Keratinocyte (primary cell): ENCODE measurements around the gene GLIS2. TPM values are rescaled to one million over a fixed set of nuclear protein-coding genes. Genes with fewer than 3 reads are reported as not detected.
"Not testable (repeated sequence)": the region's sequence is repeated elsewhere in the genome, so short reads cannot be mapped to it uniquely, and the experiment has no call there.

Experiments
- DNase-seq: peaks from one replicate; pipeline ENCODE4 v3.0.0-alpha.2; 2011; ENCODE audit warnings: low read depth, missing footprints, low spot score
- FAIRE-seq: peaks from 2 replicates; lab custom pipeline; 2011; peaks lifted over from hg19 to GRCh38; lab: Jason Lieb, UNC
- H2AFZ ChIP-seq: 2 replicates; pipeline ENCODE4 v1.6.0; 2012; ENCODE audit warnings: low read length, control low read depth, inconsistent platforms; ENCODE audit not compliant: control insufficient read depth
- H3K27ac ChIP-seq: 2 replicates; pipeline ENCODE4 v1.5.1; 2011; ENCODE audit warnings: low read length; ENCODE audit not compliant: control insufficient read depth, insufficient read depth
- H3K27me3 ChIP-seq: 3 replicates; pipeline ENCODE4 v1.6.0; 2011; ENCODE audit warnings: low read length; ENCODE audit not compliant: control insufficient read depth, insufficient read depth; ENCODE audit errors: extremely low read depth
- H3K36me3 ChIP-seq, 2 experiments: 2 replicates in 1 of 2; 3 replicates in 1 of 2; pipeline ENCODE4 v1.5.1; 2011; ENCODE audit warnings: low read length in 2 of 2, mild to moderate bottlenecking in 1 of 2; ENCODE audit not compliant: control insufficient read depth in 2 of 2, insufficient read depth in 2 of 2; ENCODE audit errors: extremely low read depth in 1 of 2
- H3K4me1 ChIP-seq: 3 replicates; pipeline ENCODE4 v1.5.1; 2011; ENCODE audit warnings: low read length; ENCODE audit not compliant: control insufficient read depth, insufficient read depth; ENCODE audit errors: extremely low read depth
- H3K4me2 ChIP-seq: 3 replicates; pipeline ENCODE4 v1.6.0; 2011; ENCODE audit warnings: low read depth, low read length; ENCODE audit not compliant: control insufficient read depth, insufficient read depth; ENCODE audit errors: extremely low read depth
- H3K4me3 ChIP-seq, 3 experiments: fragments of 200-600 bp in 1 of 3; sonication (generic) in 1 of 3; 2 replicates in 2 of 3; 3 replicates in 1 of 3; pipeline ENCODE4 v1.5.1; 2011 to 2016; ENCODE audit warnings: low read length in 3 of 3, mild to moderate bottlenecking in 3 of 3, control low read depth in 2 of 3, inconsistent platforms in 1 of 3, low read depth in 1 of 3, mixed read lengths in 1 of 3, mixed run types in 1 of 3, moderate library complexity in 1 of 3; ENCODE audit not compliant: control insufficient read depth in 2 of 3, insufficient read depth in 2 of 3; ENCODE audit errors: extremely low read depth in 1 of 3
- H3K79me2 ChIP-seq: 2 replicates; pipeline ENCODE4 v1.6.0; 2012; ENCODE audit warnings: low read length; ENCODE audit not compliant: control insufficient read depth, insufficient read depth
- H3K9ac ChIP-seq: 3 replicates; pipeline ENCODE4 v1.6.0; 2011; ENCODE audit warnings: low read length; ENCODE audit not compliant: control insufficient read depth, insufficient read depth; ENCODE audit errors: extremely low read depth
- H3K9me1 ChIP-seq: 3 replicates; pipeline ENCODE4 v1.6.0; 2011; ENCODE audit warnings: low read length; ENCODE audit not compliant: control insufficient read depth, insufficient read depth; ENCODE audit errors: extremely low read depth
- H3K9me3 ChIP-seq: 2 replicates; pipeline ENCODE4 v1.5.1; 2012; ENCODE audit warnings: low read depth, low read length; ENCODE audit not compliant: control insufficient read depth
- H4K20me1 ChIP-seq: 3 replicates; pipeline ENCODE4 v1.6.0; 2011; ENCODE audit warnings: low read length; ENCODE audit not compliant: control insufficient read depth, insufficient read depth; ENCODE audit errors: extremely low read depth
- CTCF ChIP-seq, 3 experiments: IDR thresholded peaks in 1 of 3; conservative IDR thresholded peaks in 1 of 3; optimal IDR thresholded peaks in 1 of 3; 2 replicates in 2 of 3; 3 replicates in 1 of 3; pipeline versions ENCODE3 to v1.5.1; 2011; ENCODE audit warnings: low read length in 3 of 3, mild to moderate bottlenecking in 3 of 3, moderate library complexity in 2 of 3, control low read depth in 1 of 3, inconsistent platforms in 1 of 3; ENCODE audit not compliant: insufficient read depth in 2 of 3; ENCODE audit errors: extremely low read depth in 1 of 3
- EZH2 ChIP-seq: IDR thresholded peaks from one replicate; pipeline ENCODE4 v1.6.1; 2012; ENCODE audit warnings: inconsistent platforms, mild to moderate bottlenecking, low read length, moderate library complexity
- dilution Hi-C: fragments of 300-500 bp; cut with MboI; formaldehyde crosslinking; loops from one replicate; pipeline ENCODE4 v1.7.0; 2020; ENCODE audit warnings: low sequenced_read_pairs; ENCODE audit not compliant: extremely low pct_ligation_motif_present
- polyA plus RNA-seq, 5 experiments: library from polyadenylated mRNA; depleted of rRNA in 3 of 5; stranded (reverse) in 3 of 5; stranded (forward) in 1 of 5; unstranded in 1 of 5; fragments of >200 nt; gene quantifications; 1 replicate in 1 of 5; 2 replicates in 3 of 5; 3 replicates in 1 of 5; pipeline versions ENCODE4 v1.2.1 to v1.2.3, GENCODE V29; 2011 to 2012; ENCODE audit warnings: missing spikeins in 2 of 5, low read depth in 1 of 5, low replicate concordance in 1 of 5

The GLIS2 gene
- polyA plus RNA-seq, 1 donor (not counting 4 experiments of a cell fraction or from before 2014, with no cell fraction given): 0.63 TPM

- H4K20me1 ChIP-seq: peaks cover 24% of the 10 kb centered on the region
- H3K79me2 ChIP-seq: peaks cover 41% of the 10 kb centered on the region
- no peak overlapping the region for H3K4me3 ChIP-seq
- H3K27me3 ChIP-seq: no peaks in the 10 kb centered on the region
- H3K27ac ChIP-seq: no peak overlapping the region
- H3K4me1 ChIP-seq: no peaks in the 10 kb centered on the region
- H3K9me1 ChIP-seq: no peaks in the 10 kb centered on the region
- FAIRE-seq: no peak
- dilution Hi-C loops: no loop called here
- H3K9me3 ChIP-seq: no peaks in the 10 kb centered on the region
- TF ChIP-seq CTCF (optimal IDR thresholded peaks at IDR 0.05 in 1 of 3, IDR thresholded peaks at IDR 0.05 in 1 of 3, conservative IDR thresholded peaks at IDR 0.05 in 1 of 3; ENCODE audit: extremely low read depth in 1 of 3, insufficient read depth in 2 of 3, low read length in 3 of 3): no peak
- TF ChIP-seq EZH2: no peak
- H3K4me2 ChIP-seq: no peak overlapping the region
- peaks cover 13 to 27% of the 10 kb centered on the region in 2 experiments for H3K36me3 ChIP-seq
- no peak for DNase-seq
- no peak overlapping the region for H2AFZ ChIP-seq
- no peak overlapping the region for H3K9ac ChIP-seq
Measured at GRCh38 chr16:4341250-4341649, 25.4 kb downstream of the GLIS2 start.

GRCh38 chr16:4342866-4343744 lies 27.2 kb downstream of the GLIS2 start:
- FAIRE-seq: no peak
- Histone ChIP-seq H3K9me1 (no peaks in the 10 kb centered on the region), H3K4me3 (no peak overlapping the region), H3K9ac (no peak overlapping the region), H3K4me1 (peaks cover 1% of the 10 kb centered on the region), H4K20me1 (peaks cover 27% of the 10 kb centered on the region), H3K27ac (no peak overlapping the region), H3K36me3 (peaks cover 13 to 33% of the 10 kb centered on the region in 2 experiments), H3K4me2 (no peak overlapping the region), H2AFZ (no peak overlapping the region), H3K79me2 (peaks cover 58% of the 10 kb centered on the region), H3K9me3 (no peaks in the 10 kb centered on the region), H3K27me3 (no peaks in the 10 kb centered on the region)
- dilution Hi-C loops: no loop called here
- TF ChIP-seq CTCF (optimal IDR thresholded peaks at IDR 0.05 in 1 of 3, IDR thresholded peaks at IDR 0.05 in 1 of 3, conservative IDR thresholded peaks at IDR 0.05 in 1 of 3; ENCODE audit: extremely low read depth in 1 of 3, insufficient read depth in 2 of 3, low read length in 3 of 3): no peak
- no peak for TF ChIP-seq EZH2
- no peak for DNase-seq

- dilution Hi-C loops: not testable (repeated sequence)
Measured at GRCh38 chr16:4344300-4344982, 28.6 kb downstream of the GLIS2 start.

More at GRCh38 chr16:4344300-4344982, 28.6 kb downstream of the GLIS2 start:
- peaks cover 67% of the 10 kb centered on the region for H3K79me2 ChIP-seq
- not testable (repeated sequence) for H3K27ac ChIP-seq, H2AFZ ChIP-seq, H3K4me2 ChIP-seq, H3K9me3 ChIP-seq, H3K27me3 ChIP-seq, DNase-seq, H3K4me1 ChIP-seq, H3K9ac ChIP-seq, FAIRE-seq, H3K4me3 ChIP-seq, H3K9me1 ChIP-seq
- H3K36me3 ChIP-seq: peaks cover 13 to 28% of the 10 kb centered on the region in 2 experiments
- peaks cover 27% of the 10 kb centered on the region for H4K20me1 ChIP-seq
